Lower lobe of right lung (tissue), 2 donors: Measurements from ENCODE around the gene HMCN2. TPM values are rescaled to one million over a fixed set of nuclear protein-coding genes. Genes with fewer than 3 reads are reported as not detected.

Source experiments
- ATAC-seq, 2 donors: fragments of 200-7000 bp; cut with Tn5 transposase; one replicate each; pipeline ENCODE4 v1.9.1; 2020 to 2022; ENCODE audit warnings: mild to moderate bottlenecking in 2 of 2, moderate library complexity in 2 of 2
- DNase-seq: peaks from one replicate; pipeline ENCODE4 v3.0.0-alpha.2; 2020
- H3K27ac ChIP-seq: fragments of 200-600 bp; one replicate; pipeline ENCODE4 v1.8.0; 2022
- H3K27me3 ChIP-seq: fragments of 200-600 bp; one replicate; pipeline ENCODE4 v1.8.0; 2022; ENCODE audit warnings: low read depth
- H3K36me3 ChIP-seq: fragments of 200-600 bp; one replicate; pipeline ENCODE4 v1.8.0; 2022; ENCODE audit warnings: mild to moderate bottlenecking
- H3K4me1 ChIP-seq: fragments of 200-600 bp; one replicate; pipeline ENCODE4 v1.8.0; 2022
- H3K4me3 ChIP-seq: fragments of 200-600 bp; one replicate; pipeline ENCODE4 v1.8.0; 2022; ENCODE audit warnings: mild to moderate bottlenecking
- H3K9me3 ChIP-seq: fragments of 200-600 bp; one replicate; pipeline ENCODE4 v1.8.0; 2022
- intact Hi-C: fragments of 100-400 bp; cut with DNase I; formaldehyde crosslinking; loops from one replicate; pipeline ENCODE4 v1.11.0; 2022
- total RNA-seq: library from RNA; stranded (reverse); fragmentation: NEBNext Ultra II Directional; extraction: Animal tissue kit (Norgen Biotek cat#: 25700); gene quantifications from one replicate; pipeline ENCODE4 v1.2.1, GENCODE V29; 2021
- TF ChIP-seq, protein P1 (sequence below): fragments of 200-600 bp; IDR thresholded peaks from one replicate; pipeline ENCODE4 v1.8.0; 2022; ENCODE audit warnings: antibody characterized with exemption, mild to moderate bottlenecking
- donor health status: DM: no; HTN: yes; CAD: no; lungs with severe emphysema.

HMCN2 gene
- total RNA-seq, 1 donor from 2014 or later: 4.7 TPM

GRCh38 chr9:130480673-130481072 lies 215.1 kb downstream of the HMCN2 start:
- H3K9me3 ChIP-seq: no peaks in the 10 kb centered on the region
- peaks cover 24% of the 10 kb centered on the region for H3K36me3 ChIP-seq
- H3K4me1 ChIP-seq: no peaks in the 10 kb centered on the region
- H3K27me3 ChIP-seq: no peaks in the 10 kb centered on the region
- no peak overlapping the region for H3K27ac ChIP-seq
- no peak overlapping the region for H3K4me3 ChIP-seq
- TF ChIP-seq, protein P1, sequence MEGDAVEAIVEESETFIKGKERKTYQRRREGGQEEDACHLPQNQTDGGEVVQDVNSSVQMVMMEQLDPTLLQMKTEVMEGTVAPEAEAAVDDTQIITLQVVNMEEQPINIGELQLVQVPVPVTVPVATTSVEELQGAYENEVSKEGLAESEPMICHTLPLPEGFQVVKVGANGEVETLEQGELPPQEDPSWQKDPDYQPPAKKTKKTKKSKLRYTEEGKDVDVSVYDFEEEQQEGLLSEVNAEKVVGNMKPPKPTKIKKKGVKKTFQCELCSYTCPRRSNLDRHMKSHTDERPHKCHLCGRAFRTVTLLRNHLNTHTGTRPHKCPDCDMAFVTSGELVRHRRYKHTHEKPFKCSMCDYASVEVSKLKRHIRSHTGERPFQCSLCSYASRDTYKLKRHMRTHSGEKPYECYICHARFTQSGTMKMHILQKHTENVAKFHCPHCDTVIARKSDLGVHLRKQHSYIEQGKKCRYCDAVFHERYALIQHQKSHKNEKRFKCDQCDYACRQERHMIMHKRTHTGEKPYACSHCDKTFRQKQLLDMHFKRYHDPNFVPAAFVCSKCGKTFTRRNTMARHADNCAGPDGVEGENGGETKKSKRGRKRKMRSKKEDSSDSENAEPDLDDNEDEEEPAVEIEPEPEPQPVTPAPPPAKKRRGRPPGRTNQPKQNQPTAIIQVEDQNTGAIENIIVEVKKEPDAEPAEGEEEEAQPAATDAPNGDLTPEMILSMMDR: no peak
- intact Hi-C loops: no loop called here
- ATAC-seq: no peak
- no peak for DNase-seq

GRCh38 chr9:130482463-130482862 lies 216.9 kb downstream of the HMCN2 start:
- no peaks in the 10 kb centered on the region for H3K27me3 ChIP-seq
- ATAC-seq: no peak
- intact Hi-C loops: no loop called here
- H3K36me3 ChIP-seq: peaks cover 22% of the 10 kb centered on the region
- DNase-seq: no peak
- H3K27ac ChIP-seq: no peak overlapping the region
- no peaks in the 10 kb centered on the region for H3K4me1 ChIP-seq
- no peak overlapping the region for H3K4me3 ChIP-seq
- H3K9me3 ChIP-seq: no peaks in the 10 kb centered on the region
- TF ChIP-seq, protein P1: no peak

DNA sequence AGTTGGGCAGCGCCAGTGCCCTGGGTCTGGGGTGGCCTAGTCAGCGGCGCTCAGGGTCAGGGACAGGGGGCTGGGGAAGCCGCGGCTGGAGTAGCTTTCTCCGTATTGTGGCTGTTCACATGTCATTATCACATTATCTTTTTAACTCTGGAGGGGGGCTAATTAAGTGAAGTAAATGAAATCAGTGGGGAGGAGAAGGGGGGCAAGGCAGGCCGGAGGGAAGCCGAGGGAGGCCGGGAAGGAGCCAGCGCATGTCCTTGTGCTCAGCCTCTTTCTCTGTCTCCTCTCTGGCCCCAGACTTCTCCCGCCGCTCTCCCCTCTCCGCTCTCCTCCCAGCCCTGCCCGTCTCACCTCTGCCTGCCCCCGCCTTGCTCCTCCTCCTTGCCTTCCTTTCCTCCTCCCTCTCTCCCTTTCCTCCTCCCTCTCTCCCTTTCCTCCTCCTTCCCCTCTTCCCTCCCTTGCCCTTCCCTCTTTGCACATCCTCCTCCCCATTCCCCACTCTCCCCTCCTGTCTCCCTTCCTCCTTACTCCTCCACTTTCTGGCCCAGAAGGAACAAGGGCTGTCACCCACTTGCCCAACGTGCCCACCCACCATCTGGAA lies 217.9 kb downstream of the HMCN2 start:
- Histone ChIP-seq H3K27ac (no peak overlapping the region), H3K27me3 (no peaks in the 10 kb centered on the region), H3K36me3 (peaks cover 18% of the 10 kb centered on the region), H3K4me1 (no peaks in the 10 kb centered on the region), H3K9me3 (no peaks in the 10 kb centered on the region), H3K4me3 (no peak overlapping the region)
- intact Hi-C loops: no loop called here
- DNase-seq (no peak), ATAC-seq (no peak)
- TF ChIP-seq, protein P1: no peak

Other genes starting within 250 kb of the HMCN2 start
- 61.1 TPM for gene FNBP1, start 222.6 kb upstream of the HMCN2 start, total RNA-seq
- gene GPR107, start 211.9 kb upstream of the HMCN2 start, total RNA-seq: 43.0 TPM
- gene NCS1, start 93.4 kb upstream of the HMCN2 start, total RNA-seq: 7.0 TPM
- 75.2 TPM for gene ASS1, start 179.2 kb downstream of the HMCN2 start, total RNA-seq